Astrocyte of the cerebellum (primary cell): ENCODE measurements around the gene TPBGL.

Experiments used
- DNase-seq: peaks from one replicate; pipeline ENCODE4 v3.0.0-alpha.2; 2011; ENCODE audit warnings: low read depth
- H3K4me3 ChIP-seq: 2 replicates; pipeline ENCODE4 v1.5.1; 2011; ENCODE audit warnings: mild to moderate bottlenecking, low read depth, low read length, moderate library complexity
- CTCF ChIP-seq: IDR thresholded peaks from 2 replicates; pipeline ENCODE4 v1.5.1; 2012; ENCODE audit warnings: low read length, low read depth, moderate library complexity, mild to moderate bottlenecking; ENCODE audit errors: missing control alignments
- in situ Hi-C: cut with HindIII; loops from 2 replicates; pipeline ENCODE4 v1.10.0; 2017; ENCODE audit warnings: low sequenced_read_pairs

Gene TPBGL

GRCh38 chr11:75225794-75226193 is 14.8 kb upstream of the TPBGL start:
- no peak for TF ChIP-seq CTCF
- DNase-seq = no peak
- in situ Hi-C loops = no loop called here
- H3K4me3 ChIP-seq = no peak overlapping the region

- H3K4me3 ChIP-seq = no peak overlapping the region
- in situ Hi-C loops = no loop called here
- no peak for TF ChIP-seq CTCF
- no peak for DNase-seq
These were observed 11.1 kb upstream of the TPBGL start for GRCh38 chr11:75229466-75229865.

GRCh38 chr11:75230621-75231020 is 10.0 kb upstream of the TPBGL start:
- H3K4me3 ChIP-seq = no peak overlapping the region
- no peak for DNase-seq
- in situ Hi-C loops = no loop called here
- no peak for TF ChIP-seq CTCF

GRCh38 chr11:75233754-75234172 is 6.8 kb upstream of the TPBGL start:
- in situ Hi-C loops = no loop called here
- no peak overlapping the region for H3K4me3 ChIP-seq
- no peak for TF ChIP-seq CTCF
- peak; percentile 42 for DNase-seq

- no peak for TF ChIP-seq CTCF
- in situ Hi-C loops = no loop called here
- DNase-seq = no peak
- H3K4me3 ChIP-seq = no peak overlapping the region
These were observed 4.5 kb upstream of the TPBGL start for GRCh38 chr11:75236062-75236461.

- DNase-seq = no peak
- in situ Hi-C loops = no loop called here
- H3K4me3 ChIP-seq = no peak overlapping the region
- TF ChIP-seq CTCF = no peak
These were observed 3.5 kb upstream of the TPBGL start for GRCh38 chr11:75237050-75237449.
